Psoas muscle (tissue), 8 donors: ENCODE measurements around the gene ANKDD1B. TPM values are rescaled to one million over a fixed set of nuclear protein-coding genes. Genes with fewer than 3 reads are reported as not detected.

Experiments
- ATAC-seq, 4 donors: fragments of 200-7000 bp; cut with Tn5 transposase; one replicate each; pipeline ENCODE4 v1.9.1; 2020; ENCODE audit warnings: moderate library complexity in 3 of 4, mild to moderate bottlenecking in 2 of 4
- DNase-seq, 2 donors: peaks; one replicate each; pipeline ENCODE4 v3.0.0-alpha.2; 2020
- H3K27ac ChIP-seq: fragments of 200-600 bp; one replicate; pipeline ENCODE4 v1.8.0; 2022
- H3K27me3 ChIP-seq, 3 donors: fragments of 200-600 bp in 1 of 3; one replicate each; pipeline versions ENCODE4 v1.6.1 to v1.8.0; 2013 to 2022; ENCODE audit warnings: low read length in 2 of 3, mild to moderate bottlenecking in 2 of 3, moderate library complexity in 1 of 3; ENCODE audit not compliant: insufficient read depth in 3 of 3
- H3K36me3 ChIP-seq, 2 donors: fragments of 200-600 bp in 1 of 2; one replicate each; pipeline versions ENCODE4 v1.6.1 to v1.8.0; 2013 to 2022; ENCODE audit warnings: low read depth in 1 of 2, mild to moderate bottlenecking in 1 of 2, moderate library complexity in 1 of 2; ENCODE audit not compliant: insufficient read depth in 1 of 2
- H3K4me1 ChIP-seq: fragments of 200-600 bp; one replicate; pipeline ENCODE4 v1.8.0; 2022
- H3K4me3 ChIP-seq: fragments of 200-600 bp; one replicate; pipeline ENCODE4 v1.8.0; 2022; ENCODE audit warnings: mild to moderate bottlenecking
- H3K9me3 ChIP-seq: fragments of 200-600 bp; one replicate; pipeline ENCODE4 v1.8.0; 2022
- CTCF ChIP-seq: fragments of 200-600 bp; IDR thresholded peaks from one replicate; pipeline ENCODE4 v1.8.0; 2022; ENCODE audit warnings: antibody characterized with exemption
- WGBS, 3 donors: extraction: QIAGEN DNeasy Blood & Tissue Kit; methylation state at CpG; one replicate each; pipeline versions ENCODE4 v1.1.6 to v1.1.7; 2013; 5-methylcytosine and 5-hydroxymethylcytosine counted together
- intact Hi-C, 2 donors: fragments of 100-400 bp; cut with DNase I; formaldehyde crosslinking; loops; one replicate each; pipeline versions ENCODE4 v1.11.0 to v1.14.2; 2022
- polyA plus RNA-seq, 3 donors: library from polyadenylated mRNA; stranded (reverse); fragments of 200-250 nt; gene quantifications; one replicate each; pipeline ENCODE4 v1.2.3, GENCODE V29; 2013
- total RNA-seq, 4 donors: library from RNA; stranded (reverse); fragmentation: NEBNext Ultra II Directional in 2 of 4; extraction: Animal tissue kit (Norgen Biotek cat#: 25700) in 2 of 4; gene quantifications; one replicate each; pipeline versions ENCODE4 v1.2.1 to v1.2.4, GENCODE V29; 2021 to 2023
- donor health status: healthy with polysubstance abuse.
- donor health status: DM: no; HTN: no; CAD: no; lungs with moderate emphysema.
- donor health status: Bipolar disorder and iron deficiency.
- donor health status: healthy.
- donor health status: DM: yes; HTN: yes; CAD: no.
- donor health status: DM: no; HTN: no; CAD: no.
- donor health status: DM: no; HTN: no; CAD: no.
- donor health status: DM: yes; HTN: yes; CAD: no.

The ANKDD1B gene
- total and polyA plus RNA-seq, 7 donors = 0.09 to 0.26 (median 0.14) TPM; not detected in 4

GRCh38 chr5:75659791-75660450 lies 48.7 kb downstream of the ANKDD1B start:
- ATAC-seq (no peak), DNase-seq (no peak)
- 89 to 92% (median 92%) methylated on average over 3 of the region's 3 CpGs for WGBS, 3 donors
- Histone ChIP-seq H3K27me3 (no peaks in the 10 kb centered on the region), H3K9me3 (no peaks in the 10 kb centered on the region), H3K4me1 (no peaks in the 10 kb centered on the region), H3K4me3 (no peak overlapping the region), H3K27ac (no peak overlapping the region), H3K36me3 (no peaks in the 10 kb centered on the region)
- intact Hi-C loops = no loop called here
- no peak for TF ChIP-seq CTCF

GRCh38 chr5:75660678-75661465 lies 49.6 kb downstream of the ANKDD1B start:
- Histone ChIP-seq H3K36me3 (no peaks in the 10 kb centered on the region), H3K27me3 (no peaks in the 10 kb centered on the region), H3K27ac (no peak overlapping the region), H3K9me3 (no peaks in the 10 kb centered on the region), H3K4me1 (no peaks in the 10 kb centered on the region), H3K4me3 (no peak overlapping the region)
- no peak for ATAC-seq
- intact Hi-C loops = no loop called here
- 83 to 86% (median 86%) methylated on average over 16 of the region's 16 CpGs for WGBS, 3 donors
- no peak for DNase-seq
- TF ChIP-seq CTCF = no peak

GRCh38 chr5:75662061-75662460 lies 50.8 kb downstream of the ANKDD1B start:
- intact Hi-C loops = no loop called here
- no peak for DNase-seq
- 93 to 97% (median 94%) methylated on average over 2 of the region's 2 CpGs for WGBS, 3 donors

GRCh38 chr5:75663579-75664284 lies 52.5 kb downstream of the ANKDD1B start:
- no peaks in the 10 kb centered on the region for H3K27me3 ChIP-seq
- no peaks in the 10 kb centered on the region for H3K4me1 ChIP-seq
- WGBS, 3 donors = 78 to 81% (median 79%) methylated on average over 12 of the region's 12 CpGs
- no peaks in the 10 kb centered on the region for H3K36me3 ChIP-seq
- H3K9me3 ChIP-seq = no peaks in the 10 kb centered on the region
- intact Hi-C loops = no loop called here
- H3K27ac ChIP-seq = no peak overlapping the region
- H3K4me3 ChIP-seq = no peak overlapping the region
- no peak for DNase-seq
- ATAC-seq = no peak
- TF ChIP-seq CTCF = no peak

More at GRCh38 chr5:75662061-75662460, 50.8 kb downstream of the ANKDD1B start:
- Histone ChIP-seq H3K4me3 (no peak overlapping the region), H3K9me3 (no peaks in the 10 kb centered on the region), H3K27me3 (no peaks in the 10 kb centered on the region), H3K36me3 (no peaks in the 10 kb centered on the region), H3K4me1 (no peaks in the 10 kb centered on the region), H3K27ac (no peak overlapping the region)
- ATAC-seq = no peak
- no peak for TF ChIP-seq CTCF
